ENCODE measurements around the gene HTR6.

Gene HTR6

DNA sequence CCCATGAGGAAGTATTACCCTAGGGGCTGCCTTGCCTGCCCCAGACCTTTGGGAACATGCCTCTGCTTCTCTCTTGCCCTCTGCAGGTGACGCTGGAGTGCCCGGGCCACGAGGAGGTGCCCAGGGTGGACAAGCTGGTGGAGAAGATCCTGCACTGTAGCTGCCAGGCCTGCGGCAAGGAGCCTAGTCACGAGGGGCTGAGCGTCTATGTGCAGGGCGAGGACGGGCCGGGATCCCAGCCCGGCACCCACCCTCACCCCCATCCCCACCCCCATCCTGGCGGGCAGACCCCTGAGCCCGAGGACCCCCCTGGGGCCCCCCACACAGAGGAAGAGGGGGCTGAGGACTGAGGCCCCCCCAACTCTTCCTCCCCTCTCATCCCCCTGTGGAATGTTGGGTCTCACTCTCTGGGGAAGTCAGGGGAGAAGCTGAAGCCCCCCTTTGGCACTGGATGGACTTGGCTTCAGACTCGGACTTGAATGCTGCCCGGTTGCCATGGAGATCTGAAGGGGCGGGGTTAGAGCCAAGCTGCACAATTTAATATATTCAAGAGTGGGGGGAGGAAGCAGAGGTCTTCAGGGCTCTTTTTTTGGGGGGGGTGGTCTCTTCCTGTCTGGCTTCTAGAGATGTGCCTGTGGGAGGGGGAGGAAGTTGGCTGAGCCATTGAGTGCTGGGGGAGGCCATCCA, 7.8 kb upstream of the HTR6 start:
- no peak for DNase-seq (ENCODE audit: low read depth)

DNA sequence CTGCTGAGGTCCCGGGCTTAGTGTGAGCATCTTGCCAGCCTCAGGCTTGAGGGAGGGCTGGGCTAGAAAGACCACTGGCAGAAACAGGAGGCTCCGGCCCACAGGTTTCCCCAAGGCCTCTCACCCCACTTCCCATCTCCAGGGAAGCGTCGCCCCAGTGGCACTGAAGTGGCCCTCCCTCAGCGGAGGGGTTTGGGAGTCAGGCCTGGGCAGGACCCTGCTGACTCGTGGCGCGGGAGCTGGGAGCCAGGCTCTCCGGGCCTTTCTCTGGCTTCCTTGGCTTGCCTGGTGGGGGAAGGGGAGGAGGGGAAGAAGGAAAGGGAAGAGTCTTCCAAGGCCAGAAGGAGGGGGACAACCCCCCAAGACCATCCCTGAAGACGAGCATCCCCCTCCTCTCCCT, 7.2 kb upstream of the HTR6 start:
- no peak for DNase-seq (ENCODE audit: low read depth)

DNA sequence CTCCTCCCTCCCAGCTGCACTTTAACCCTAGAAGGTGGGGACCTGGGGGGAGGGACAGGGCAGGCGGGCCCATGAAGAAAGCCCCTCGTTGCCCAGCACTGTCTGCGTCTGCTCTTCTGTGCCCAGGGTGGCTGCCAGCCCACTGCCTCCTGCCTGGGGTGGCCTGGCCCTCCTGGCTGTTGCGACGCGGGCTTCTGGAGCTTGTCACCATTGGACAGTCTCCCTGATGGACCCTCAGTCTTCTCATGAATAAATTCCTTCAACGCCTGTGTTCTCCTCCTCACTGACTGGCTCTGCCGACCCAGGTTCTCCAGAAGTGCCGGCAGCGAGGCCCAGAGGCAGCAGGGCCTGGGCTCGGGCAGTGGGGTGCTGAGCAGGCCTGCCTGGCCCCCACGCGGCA, 6.5 kb upstream of the HTR6 start:
- DNase-seq (ENCODE audit: low read depth), result no peak

DNA sequence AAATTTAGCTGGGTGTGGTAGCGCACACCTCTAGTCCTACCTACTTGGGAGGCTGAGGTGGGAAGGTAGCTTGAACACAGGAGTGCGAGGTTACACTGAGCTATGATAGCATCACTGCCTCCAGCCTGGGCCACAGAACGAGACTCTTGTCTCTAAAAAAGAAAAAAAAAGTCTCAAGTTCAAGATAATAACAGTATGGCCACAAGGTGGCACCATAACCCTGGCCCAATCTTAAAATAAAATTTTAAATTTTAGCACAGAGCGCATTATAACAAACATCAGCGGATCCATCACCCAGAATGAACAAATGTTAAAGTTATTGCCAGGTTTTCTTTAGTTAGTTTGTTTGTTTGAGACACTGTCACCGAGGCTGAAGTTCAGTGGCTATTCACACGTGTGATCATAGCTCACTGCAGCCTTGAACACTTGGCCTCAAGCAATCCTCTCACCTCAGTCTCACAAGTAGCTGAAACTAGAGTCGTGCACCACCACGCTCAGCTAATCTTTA, 2.9 kb upstream of the HTR6 start:
- no peak for DNase-seq (ENCODE audit: low read depth)

DNA sequence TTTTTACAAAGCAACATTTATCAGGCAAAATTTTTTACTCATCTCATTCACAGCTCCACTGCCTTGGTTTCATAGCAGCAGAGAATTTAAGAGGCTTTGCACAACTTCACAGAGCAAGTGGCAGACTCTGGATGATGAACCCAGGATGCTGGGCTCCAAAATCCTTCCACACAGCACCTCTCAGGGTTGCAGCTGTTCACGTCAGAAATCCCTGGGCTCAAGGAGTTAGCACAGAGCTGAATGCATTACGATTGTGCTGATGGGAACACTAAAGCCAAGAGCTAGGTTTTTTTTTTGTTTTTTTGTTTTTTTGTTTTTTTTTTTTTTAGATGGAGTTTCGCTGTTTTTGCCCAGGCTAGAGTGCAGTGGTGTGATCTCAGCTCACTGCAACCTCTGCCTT, 2.4 kb upstream of the HTR6 start:
- no peak for DNase-seq (ENCODE audit: low read depth)

DNA sequence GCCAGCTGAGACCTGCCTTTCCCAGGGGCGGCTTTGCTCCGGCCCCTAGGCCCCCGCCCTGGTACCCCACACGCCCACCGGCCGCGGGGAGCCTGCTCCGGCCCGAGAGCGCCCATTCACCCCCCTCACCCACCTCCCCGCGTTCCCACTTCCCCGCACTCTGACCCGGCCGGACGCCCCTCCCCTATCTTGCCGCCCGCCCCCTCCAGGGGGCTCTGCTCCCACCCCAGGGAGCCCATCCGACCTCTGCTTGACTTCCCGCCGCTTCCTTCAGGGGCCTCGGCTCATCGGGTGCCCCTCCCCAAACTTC, 466 bp downstream of the HTR6 start:
- DNase-seq (ENCODE audit: low read depth), result no peak

DNA sequence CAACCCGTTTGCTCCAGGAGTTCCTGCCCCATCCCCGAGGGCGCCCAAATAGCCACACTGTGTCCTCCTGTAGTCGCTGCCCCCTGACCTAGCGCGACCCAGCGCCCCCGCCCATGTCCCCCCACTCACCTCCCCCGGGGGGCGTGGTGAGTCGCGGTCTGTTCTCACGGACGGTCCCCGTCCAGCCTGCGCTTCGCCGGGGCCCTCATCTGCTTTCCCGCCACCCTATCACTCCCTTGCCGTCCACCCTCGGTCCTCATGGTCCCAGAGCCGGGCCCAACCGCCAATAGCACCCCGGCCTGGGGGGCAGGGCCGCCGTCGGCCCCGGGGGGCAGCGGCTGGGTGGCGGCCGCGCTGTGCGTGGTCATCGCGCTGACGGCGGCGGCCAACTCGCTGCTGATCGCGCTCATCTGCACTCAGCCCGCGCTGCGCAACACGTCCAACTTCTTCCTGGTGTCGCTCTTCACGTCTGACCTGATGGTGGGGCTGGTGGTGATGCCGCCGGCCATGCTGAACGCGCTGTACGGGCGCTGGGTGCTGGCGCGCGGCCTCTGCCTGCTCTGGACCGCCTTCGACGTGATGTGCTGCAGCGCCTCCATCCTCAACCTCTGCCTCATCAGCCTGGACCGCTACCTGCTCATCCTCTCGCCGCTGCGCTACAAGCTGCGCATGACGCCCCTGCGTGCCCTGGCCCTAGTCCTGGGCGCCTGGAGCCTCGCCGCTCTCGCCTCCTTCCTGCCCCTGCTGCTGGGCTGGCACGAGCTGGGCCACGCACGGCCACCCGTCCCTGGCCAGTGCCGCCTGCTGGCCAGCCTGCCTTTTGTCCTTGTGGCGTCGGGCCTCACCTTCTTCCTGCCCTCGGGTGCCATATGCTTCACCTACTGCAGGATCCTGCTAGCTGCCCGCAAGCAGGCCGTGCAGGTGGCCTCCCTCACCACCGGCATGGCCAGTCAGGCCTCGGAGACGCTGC, 1.1 kb downstream of the HTR6 start:
- DNase-seq (ENCODE audit: low read depth), result no peak

DNA sequence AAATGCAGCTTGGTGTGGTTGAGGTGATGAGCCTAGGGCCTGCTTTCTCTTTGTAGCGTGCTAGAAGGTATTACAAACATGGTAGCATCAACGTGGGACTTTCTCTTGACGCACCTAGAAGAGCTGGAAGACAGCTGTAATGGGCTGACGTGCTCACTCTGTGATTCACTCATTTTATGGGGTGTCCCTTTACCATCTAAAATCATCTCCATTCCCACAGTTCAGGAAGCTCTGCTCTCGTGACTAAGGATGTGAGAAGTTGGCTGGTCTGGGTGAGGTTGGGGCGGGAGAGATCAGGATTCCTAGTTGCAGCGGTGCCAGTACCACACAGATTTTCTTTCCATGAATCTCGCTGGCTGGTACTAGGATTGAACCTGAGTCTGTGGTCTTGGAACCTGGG, 4.2 kb downstream of the HTR6 start:
- DNase-seq (ENCODE audit: low read depth), result no peak

DNA sequence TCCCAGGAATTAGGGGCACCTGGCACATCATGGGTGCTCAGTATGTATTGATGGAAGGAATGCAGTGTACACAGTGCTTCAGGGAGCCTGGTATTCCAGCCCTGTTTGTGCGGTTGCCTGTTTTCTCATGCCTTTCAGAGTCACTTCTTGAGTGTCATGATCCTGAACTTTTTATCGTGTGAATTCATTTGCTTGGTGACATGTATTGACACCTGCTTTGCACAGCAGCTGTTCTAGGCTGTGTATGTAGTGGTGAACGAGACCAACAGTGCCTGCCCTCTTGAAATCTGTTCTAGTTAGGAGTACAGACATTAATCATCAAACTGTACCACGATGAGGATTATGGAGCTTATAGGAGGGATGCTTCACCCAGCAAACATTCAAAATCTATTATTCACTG, 6.1 kb downstream of the HTR6 start:
- DNase-seq (ENCODE audit: low read depth), result peak; percentile 14

DNA sequence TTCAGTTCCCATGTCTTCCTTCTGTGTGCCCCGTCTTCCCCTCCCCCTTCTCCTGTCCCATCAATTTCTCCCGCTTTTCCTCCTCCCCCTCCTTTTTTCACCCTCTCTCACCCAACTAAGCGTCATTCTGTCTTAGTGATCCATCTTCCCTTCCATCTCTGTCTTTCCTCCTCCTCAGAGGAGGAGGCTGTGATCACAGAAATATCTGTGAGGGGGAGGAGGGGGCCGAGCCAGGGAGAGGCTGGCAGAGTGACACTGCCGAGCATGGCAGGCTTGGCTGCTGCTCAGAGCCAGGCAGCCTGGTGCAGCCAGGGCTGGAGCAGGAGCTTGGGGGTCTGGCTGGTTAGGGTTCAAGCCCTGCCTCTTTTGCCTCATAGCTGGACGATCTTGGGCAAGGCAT, 7.6 kb downstream of the HTR6 start:
- no peak for DNase-seq (ENCODE audit: low read depth)

DNA sequence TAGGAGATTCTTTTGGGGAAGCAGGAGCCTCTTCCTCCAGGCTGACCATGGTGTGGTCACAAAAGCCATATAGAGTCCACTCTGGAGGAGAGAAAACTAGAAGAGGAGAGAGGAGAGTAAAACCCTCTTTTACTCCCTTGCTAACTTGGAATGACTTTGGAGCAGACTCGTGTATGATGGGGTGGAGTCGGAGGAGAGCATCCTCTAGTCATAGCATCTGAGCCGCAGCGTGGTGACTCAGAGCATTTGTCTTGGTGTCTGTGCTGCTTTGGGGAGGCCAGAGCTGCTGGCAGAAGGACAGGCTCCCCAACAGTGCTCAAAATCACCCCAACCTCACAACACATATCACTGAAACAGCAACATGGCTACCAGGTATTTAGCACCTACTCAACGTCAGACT, 11.1 kb downstream of the HTR6 start:
- DNase-seq (ENCODE audit: low read depth), result no peak

DNA sequence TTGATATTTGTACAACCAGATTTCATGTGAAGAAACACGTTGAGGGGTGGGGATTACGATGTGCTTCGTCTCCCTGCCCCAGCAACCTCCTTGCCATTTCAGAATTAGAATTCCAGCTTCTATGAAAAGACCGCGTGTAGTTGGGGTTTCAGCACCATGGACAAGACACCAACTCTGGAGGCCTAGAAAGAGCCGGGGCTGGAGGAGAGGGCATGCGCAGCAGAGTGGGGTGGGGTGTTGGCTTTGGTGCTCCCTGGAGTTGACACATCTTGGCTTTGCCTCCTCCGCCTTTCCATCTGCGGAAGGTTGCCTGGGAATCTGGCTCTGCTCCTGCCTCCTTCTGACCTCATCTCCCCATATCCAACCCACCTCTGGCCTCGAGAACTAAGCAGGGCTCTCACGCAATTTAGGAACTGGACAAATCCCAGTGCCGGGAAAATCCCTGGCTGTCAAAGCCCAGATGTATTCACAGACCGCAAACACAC, 11.8 kb downstream of the HTR6 start:
- DNase-seq (ENCODE audit: low read depth), result peak; percentile 54

DNA sequence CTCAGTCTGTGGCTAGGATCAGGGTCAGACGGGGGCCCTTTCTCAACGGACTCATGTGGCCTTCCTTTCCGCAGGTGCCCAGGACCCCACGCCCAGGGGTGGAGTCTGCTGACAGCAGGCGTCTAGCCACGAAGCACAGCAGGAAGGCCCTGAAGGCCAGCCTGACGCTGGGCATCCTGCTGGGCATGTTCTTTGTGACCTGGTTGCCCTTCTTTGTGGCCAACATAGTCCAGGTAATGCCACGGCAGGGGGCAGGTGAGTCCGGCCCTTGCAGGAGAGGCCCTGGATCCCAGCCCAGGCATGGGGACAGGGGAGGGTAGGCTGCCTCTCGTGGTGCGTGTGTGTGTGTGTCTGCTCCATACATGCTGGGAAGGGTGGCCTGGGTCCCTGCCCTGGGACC, 13.8 kb downstream of the HTR6 start:
- no peak for DNase-seq (ENCODE audit: low read depth)

DNA sequence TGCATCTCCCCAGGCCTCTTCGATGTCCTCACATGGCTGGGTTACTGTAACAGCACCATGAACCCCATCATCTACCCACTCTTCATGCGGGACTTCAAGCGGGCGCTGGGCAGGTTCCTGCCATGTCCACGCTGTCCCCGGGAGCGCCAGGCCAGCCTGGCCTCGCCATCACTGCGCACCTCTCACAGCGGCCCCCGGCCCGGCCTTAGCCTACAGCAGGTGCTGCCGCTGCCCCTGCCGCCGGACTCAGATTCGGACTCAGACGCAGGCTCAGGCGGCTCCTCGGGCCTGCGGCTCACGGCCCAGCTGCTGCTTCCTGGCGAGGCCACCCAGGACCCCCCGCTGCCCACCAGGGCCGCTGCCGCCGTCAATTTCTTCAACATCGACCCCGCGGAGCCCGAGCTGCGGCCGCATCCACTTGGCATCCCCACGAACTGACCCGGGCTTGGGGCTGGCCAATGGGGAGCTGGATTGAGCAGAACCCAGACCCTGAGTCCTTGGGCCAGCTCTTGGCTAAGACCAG, 14.3 kb downstream of the HTR6 start:
- DNase-seq (ENCODE audit: low read depth), result no peak

DNA sequence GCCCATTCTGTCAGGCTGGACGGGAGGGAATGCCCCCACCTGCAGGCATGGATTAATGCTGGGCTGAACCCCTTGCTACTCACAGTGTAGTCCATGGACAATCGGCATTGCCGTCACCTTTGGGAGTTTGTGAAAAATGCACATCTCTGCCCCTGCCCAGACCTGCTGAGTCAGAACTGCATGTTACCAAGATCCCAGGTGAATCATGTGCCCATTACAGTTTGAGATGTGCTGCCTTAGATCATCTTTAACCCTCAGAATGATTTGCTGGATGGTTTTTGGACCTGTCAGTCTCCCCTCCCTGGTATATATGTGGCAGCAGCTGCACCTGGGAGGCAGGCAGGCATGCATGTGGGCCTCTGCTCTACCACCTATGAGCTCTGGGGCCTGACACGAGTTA, 15.0 kb downstream of the HTR6 start:
- no peak for DNase-seq (ENCODE audit: low read depth)

DNA sequence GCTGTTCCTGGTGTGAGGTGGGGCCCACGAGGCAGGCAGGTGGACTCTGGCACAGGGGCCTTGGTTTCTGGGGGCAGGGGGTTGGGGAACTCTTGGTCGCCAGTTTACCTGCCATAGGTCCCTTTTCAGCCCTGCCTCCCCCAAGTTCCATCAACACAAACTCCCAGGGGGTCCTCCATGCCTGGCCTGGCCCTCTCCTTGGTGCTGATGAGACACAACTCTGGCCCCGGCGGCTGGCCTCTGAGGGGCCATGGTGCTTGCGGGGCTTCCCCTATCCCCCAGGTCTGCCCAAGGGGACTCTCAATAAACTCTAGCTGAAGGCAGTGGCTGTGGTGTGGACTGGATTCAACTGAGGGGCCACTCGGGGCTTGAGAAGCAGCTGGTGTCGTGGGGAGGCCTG, 16.0 kb downstream of the HTR6 start:
- DNase-seq (ENCODE audit: low read depth), result no peak

DNA sequence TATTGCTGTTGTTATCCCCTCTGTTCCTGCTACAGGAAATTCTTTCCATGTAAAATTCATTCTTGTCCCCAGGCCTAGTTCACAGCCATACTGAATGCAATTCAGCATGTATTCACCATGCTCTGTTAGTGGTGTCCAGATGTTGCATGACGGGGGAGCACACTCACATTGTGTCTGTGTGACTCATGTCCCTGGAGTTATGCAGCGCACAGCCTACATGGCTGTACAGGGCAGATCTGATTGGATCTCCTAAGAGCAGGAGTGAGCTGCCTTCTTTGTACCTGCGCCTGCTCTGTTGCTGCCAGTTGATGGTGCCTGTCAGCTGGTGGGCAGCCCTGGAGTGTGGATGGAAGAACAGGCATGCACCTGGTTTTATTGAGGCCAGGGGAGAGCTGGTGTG, 17.6 kb downstream of the HTR6 start:
- DNase-seq (ENCODE audit: low read depth), result peak; percentile 80

DNA sequence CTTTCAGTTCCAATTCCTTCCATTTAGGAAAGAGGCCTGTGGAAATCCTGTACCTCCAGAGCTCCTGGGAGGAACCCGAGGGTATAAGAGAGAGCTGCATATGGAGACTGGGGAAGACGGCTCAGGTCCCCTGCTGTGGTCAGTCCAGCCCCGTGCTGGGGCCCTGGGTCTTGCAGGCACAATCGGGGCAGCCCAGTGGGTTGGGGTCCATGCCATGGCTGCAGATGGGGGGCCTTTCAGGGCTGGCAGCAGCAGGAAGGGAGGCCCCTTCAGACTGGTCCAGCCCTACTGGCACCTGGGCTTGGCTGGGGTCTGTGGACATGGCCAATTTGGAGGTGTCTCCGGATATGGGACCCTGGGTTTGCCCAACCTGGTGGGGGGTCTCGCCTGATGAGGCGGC, 18.2 kb downstream of the HTR6 start:
- DNase-seq (ENCODE audit: low read depth), result no peak

DNA sequence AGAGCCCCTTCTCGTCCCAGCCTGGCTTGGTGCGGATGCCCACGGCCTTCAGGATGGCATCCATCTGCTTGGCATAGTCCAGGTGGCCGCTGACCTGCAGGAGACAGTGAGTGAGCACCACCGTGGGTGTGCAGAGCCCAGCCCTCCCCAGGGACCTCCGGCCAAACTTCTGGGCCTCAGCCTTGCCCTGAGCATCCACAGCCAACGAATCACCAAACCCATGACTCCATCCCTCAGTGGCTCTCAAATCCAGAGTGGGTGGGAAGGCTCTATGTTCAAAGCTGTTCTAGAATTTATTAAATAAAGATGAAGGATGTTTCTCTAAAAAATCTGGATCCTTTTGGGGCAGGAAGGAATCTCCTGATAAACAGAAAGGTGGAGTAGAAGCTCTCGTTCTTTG, 18.7 kb downstream of the HTR6 start:
- DNase-seq (ENCODE audit: low read depth), result no peak

DNA sequence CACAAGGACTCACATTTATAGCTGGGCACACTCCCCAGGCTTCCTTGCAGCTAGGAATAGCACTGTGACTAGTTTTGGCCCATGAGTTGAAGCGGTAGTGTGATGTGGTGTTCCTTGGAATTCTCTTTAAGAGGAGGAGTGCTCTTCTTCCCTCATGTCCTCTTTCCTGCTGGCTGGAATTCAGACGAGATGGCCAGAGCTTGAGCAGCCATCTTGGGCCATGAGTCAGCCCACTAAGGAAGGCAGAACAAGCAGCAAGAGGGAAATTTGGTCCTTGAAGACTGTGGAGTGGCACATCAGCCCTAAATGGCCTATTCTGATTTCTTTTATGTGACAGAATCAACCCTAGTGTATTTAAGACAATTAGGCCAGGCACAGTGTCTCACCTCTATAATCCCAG, 20.0 kb downstream of the HTR6 start:
- no peak for DNase-seq (ENCODE audit: low read depth)

DNA sequence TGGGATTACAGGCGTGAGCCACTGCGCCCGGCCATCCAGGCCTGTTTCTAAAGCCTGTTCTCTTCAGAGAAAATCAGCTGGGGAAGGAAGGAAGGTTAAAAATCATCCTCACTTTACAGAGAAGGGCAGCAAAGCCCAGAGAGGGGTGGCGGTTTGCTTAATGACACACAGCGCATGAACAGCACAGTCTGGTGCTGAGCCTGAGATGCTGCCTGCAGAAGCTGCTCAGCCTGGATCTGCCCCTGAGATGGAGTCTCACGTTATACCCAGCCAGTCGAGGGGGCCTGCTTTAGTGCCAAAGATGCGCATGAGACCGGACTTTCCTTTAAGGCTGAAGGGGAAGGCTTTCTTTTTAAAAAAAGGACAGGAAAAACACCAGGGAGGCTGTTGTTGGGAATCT, 21.3 kb downstream of the HTR6 start:
- no peak for DNase-seq (ENCODE audit: low read depth)

DNA sequence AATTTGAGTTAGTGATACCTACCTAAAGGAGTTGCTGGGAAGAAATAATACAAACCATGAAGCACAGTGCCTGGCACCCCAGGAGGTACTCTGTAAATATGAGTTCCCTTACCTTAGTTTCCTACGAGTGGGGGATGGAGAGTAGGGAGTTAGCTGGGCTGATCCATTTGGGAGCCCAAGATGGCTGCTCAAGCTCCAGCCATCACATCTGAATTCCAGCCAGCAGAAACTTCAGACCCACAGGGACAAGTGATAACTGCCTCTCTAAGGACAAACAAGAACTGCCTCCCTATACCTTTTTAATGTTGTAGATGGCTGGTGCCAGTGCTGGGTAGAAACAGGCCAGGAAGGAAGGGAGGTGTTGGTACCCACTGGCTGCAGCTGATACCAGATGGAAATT, 22.7 kb downstream of the HTR6 start:
- no peak for DNase-seq (ENCODE audit: low read depth)

All from iris pigment epithelial cell (primary cell).